ENCODE results near the gene JAG1. TPM values are rescaled to one million over a fixed set of nuclear protein-coding genes. Genes with fewer than 3 reads are reported as not detected.
"Not testable (repeated sequence)": the region's sequence is repeated elsewhere in the genome, so short reads cannot be mapped to it uniquely, and the experiment has no call there.

Gene JAG1
- total RNA-seq, 1 donor from 2014 or later, result 70.3 TPM

DNA sequence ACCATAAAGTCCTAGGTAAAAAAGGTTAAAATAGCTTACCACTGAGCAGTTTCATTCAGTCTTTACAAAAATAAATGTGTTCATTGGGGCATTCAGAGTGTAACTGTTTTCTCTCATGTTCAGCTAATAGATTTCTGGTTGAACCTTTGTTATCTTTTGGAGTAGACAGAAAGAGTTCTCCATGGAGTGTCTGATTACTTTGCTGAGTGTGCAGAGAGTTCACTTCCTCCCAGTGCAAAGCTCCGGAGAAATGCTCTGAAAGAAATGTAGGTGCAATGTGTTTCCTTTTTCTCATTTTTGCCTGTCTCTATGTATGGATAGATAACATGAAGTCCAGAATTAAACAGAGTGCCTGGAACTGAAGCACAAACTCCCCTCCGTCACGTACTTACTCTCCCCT lies 52.6 kb downstream of the JAG1 start:
- H3K27ac Mint-ChIP-seq (ENCODE audit: unreplicated experiment), result no peak overlapping the region
- H3K4me1 Mint-ChIP-seq, result peaks cover 65% of the 10 kb centered on the region
- TF ChIP-seq, protein P1, sequence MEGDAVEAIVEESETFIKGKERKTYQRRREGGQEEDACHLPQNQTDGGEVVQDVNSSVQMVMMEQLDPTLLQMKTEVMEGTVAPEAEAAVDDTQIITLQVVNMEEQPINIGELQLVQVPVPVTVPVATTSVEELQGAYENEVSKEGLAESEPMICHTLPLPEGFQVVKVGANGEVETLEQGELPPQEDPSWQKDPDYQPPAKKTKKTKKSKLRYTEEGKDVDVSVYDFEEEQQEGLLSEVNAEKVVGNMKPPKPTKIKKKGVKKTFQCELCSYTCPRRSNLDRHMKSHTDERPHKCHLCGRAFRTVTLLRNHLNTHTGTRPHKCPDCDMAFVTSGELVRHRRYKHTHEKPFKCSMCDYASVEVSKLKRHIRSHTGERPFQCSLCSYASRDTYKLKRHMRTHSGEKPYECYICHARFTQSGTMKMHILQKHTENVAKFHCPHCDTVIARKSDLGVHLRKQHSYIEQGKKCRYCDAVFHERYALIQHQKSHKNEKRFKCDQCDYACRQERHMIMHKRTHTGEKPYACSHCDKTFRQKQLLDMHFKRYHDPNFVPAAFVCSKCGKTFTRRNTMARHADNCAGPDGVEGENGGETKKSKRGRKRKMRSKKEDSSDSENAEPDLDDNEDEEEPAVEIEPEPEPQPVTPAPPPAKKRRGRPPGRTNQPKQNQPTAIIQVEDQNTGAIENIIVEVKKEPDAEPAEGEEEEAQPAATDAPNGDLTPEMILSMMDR (conservative IDR thresholded peaks at IDR 0.05), result no peak
- no peak for DNase-seq (ENCODE audit: low read depth, low spot score)
- H3K27me3 Mint-ChIP-seq (ENCODE audit: low read depth), result no peaks in the 10 kb centered on the region
- no peak overlapping the region for H3K4me3 Mint-ChIP-seq
- H3K9me3 Mint-ChIP-seq, result peaks cover 8% of the 10 kb centered on the region
- H3K36me3 Mint-ChIP-seq (ENCODE audit: low read depth), result peaks cover 7% of the 10 kb centered on the region

DNA sequence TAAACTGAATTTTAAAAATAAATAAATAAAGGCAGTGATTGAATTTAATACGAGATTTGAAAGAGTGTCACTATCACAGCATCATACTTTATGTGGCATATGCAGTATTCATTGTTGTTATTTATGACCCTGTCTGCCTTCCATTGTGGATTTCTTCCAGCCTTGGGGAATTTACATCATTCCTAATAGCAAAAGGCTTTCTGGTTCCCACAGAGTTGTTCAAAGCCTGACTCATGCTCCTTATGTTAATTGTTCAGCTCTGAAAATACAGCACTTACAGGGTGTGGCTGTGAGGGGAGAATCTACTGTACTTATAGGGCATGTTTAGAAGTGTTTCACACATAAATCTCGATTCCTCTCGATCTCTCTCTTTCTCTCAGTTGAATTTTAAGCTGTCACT lies 54.4 kb downstream of the JAG1 start:
- no peak for DNase-seq (ENCODE audit: low read depth, low spot score)
- TF ChIP-seq, protein P1 (conservative IDR thresholded peaks at IDR 0.05), result no peak
- peaks cover 10% of the 10 kb centered on the region for H3K9me3 Mint-ChIP-seq
- no peaks in the 10 kb centered on the region for H3K27me3 Mint-ChIP-seq (ENCODE audit: low read depth)
- peaks cover 63% of the 10 kb centered on the region for H3K4me1 Mint-ChIP-seq
- H3K36me3 Mint-ChIP-seq (ENCODE audit: low read depth), result peaks cover 15% of the 10 kb centered on the region
- no peak overlapping the region for H3K27ac Mint-ChIP-seq (ENCODE audit: unreplicated experiment)
- H3K4me3 Mint-ChIP-seq, result no peak overlapping the region

DNA sequence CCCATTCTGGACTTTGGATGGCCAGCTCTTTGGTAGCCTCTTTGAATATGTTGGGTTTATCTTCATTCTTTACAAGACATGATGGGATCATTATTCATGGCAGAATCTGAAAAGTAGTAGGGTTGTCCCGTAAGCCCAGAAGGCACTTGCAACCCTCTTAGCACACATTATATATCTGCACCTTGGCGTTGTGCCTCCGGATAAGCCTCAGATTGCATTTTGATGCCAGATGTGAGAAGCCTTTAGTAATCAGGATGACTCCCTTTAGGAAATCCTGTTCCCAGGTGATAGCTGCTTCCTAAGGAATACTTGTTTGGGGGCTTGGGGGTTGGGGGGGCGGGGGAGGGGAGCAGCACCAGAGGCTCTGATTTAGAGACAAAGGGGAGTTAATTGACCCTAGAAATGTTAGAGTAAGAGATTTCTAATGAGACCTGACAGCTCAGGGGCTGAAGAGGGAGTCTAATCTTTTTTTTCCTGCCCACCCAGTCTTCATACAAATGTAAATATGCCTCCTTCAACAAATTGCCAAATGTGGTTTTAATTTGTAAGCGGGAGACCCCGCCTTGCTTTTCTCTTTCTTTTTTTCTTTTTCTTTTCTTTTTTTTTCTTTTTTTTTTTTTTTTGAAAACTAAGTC lies 55.1 kb downstream of the JAG1 start:
- Mint-ChIP-seq H3K27ac (ENCODE audit: unreplicated experiment) (no peak overlapping the region), H3K4me1 (peaks cover 70% of the 10 kb centered on the region), H3K36me3 (ENCODE audit: low read depth) (peaks cover 12% of the 10 kb centered on the region), H3K27me3 (ENCODE audit: low read depth) (no peaks in the 10 kb centered on the region), H3K4me3 (no peak overlapping the region), H3K9me3 (peaks cover 10% of the 10 kb centered on the region)
- DNase-seq (ENCODE audit: low read depth, low spot score), result no peak
- TF ChIP-seq, protein P1 (conservative IDR thresholded peaks at IDR 0.05), result no peak

GRCh38 chr20:10617549-10618133 lies 56.2 kb downstream of the JAG1 start:
- H3K27ac Mint-ChIP-seq (ENCODE audit: unreplicated experiment); H3K27me3 Mint-ChIP-seq (ENCODE audit: low read depth); DNase-seq (ENCODE audit: low read depth, low spot score); H3K4me3 Mint-ChIP-seq: not testable (repeated sequence)
- Mint-ChIP-seq H3K36me3 (ENCODE audit: low read depth) (peaks cover 12% of the 10 kb centered on the region), H3K4me1 (peaks cover 73% of the 10 kb centered on the region), H3K9me3 (peaks cover 12% of the 10 kb centered on the region)

- Mint-ChIP-seq H3K27ac (ENCODE audit: unreplicated experiment) (no peak overlapping the region), H3K27me3 (ENCODE audit: low read depth) (no peaks in the 10 kb centered on the region)
- DNase-seq (ENCODE audit: low read depth, low spot score), result no peak
Measured at GRCh38 chr20:10616212-10616611, 57.6 kb downstream of the JAG1 start.

GRCh38 chr20:10613911-10614310 lies 59.9 kb downstream of the JAG1 start:
- Mint-ChIP-seq H3K4me3 (no peak overlapping the region), H3K27me3 (ENCODE audit: low read depth) (no peaks in the 10 kb centered on the region), H3K36me3 (ENCODE audit: low read depth) (peaks cover 15% of the 10 kb centered on the region), H3K4me1 (peaks cover 56% of the 10 kb centered on the region), H3K27ac (ENCODE audit: unreplicated experiment) (peak overlapping the region; percentile 72), H3K9me3 (peaks cover 12% of the 10 kb centered on the region)
- DNase-seq (ENCODE audit: low read depth, low spot score), result no peak
- TF ChIP-seq, protein P1 (conservative IDR thresholded peaks at IDR 0.05), result no peak

More at GRCh38 chr20:10616212-10616611, 57.6 kb downstream of the JAG1 start:
- Mint-ChIP-seq H3K36me3 (ENCODE audit: low read depth) (peaks cover 15% of the 10 kb centered on the region), H3K9me3 (peaks cover 12% of the 10 kb centered on the region), H3K4me3 (no peak overlapping the region), H3K4me1 (peaks cover 72% of the 10 kb centered on the region)
- TF ChIP-seq, protein P1 (conservative IDR thresholded peaks at IDR 0.05), result no peak

- peaks cover 12% of the 10 kb centered on the region for H3K9me3 Mint-ChIP-seq
- peak overlapping the region; percentile 72 for H3K27ac Mint-ChIP-seq (ENCODE audit: unreplicated experiment)
- DNase-seq (ENCODE audit: low read depth, low spot score); H3K4me3 Mint-ChIP-seq; H3K27me3 Mint-ChIP-seq (ENCODE audit: low read depth): not testable (repeated sequence)
- H3K4me1 Mint-ChIP-seq, result peaks cover 54% of the 10 kb centered on the region
- H3K36me3 Mint-ChIP-seq (ENCODE audit: low read depth), result peaks cover 15% of the 10 kb centered on the region
Measured at GRCh38 chr20:10613426-10613825, 60.4 kb downstream of the JAG1 start.

Data from neural crest cell (in vitro differentiated cells).